ENCODE measurements around the gene TTLL5. TPM values are rescaled to one million over a fixed set of nuclear protein-coding genes. Genes with fewer than 3 reads are reported as not detected.
"Not testable (repeated sequence)": the region's sequence is repeated elsewhere in the genome, so short reads cannot be mapped to it uniquely, and the experiment has no call there.

The TTLL5 gene
- total and polyA plus RNA-seq, 7 donors = 4.6 to 17.2 (median 9.1) TPM

- no peak overlapping the region for H3K27ac ChIP-seq
- WGBS, 3 donors = 86 to 91% (median 88%) methylated on average over 10 of the region's 10 CpGs
- no peak for TF ChIP-seq CTCF (IDR thresholded peaks at IDR 0.05)
- ATAC-seq (no peak), DNase-seq (no peak)
- H3K4me1 ChIP-seq = no peaks in the 10 kb centered on the region
- intact Hi-C loops (cut with DNase I) = no loop called here
- H3K4me3 ChIP-seq = no peak overlapping the region
- H3K27me3 ChIP-seq (ENCODE audit: insufficient read depth in 3 of 3, low read length in 2 of 3) = no peaks in the 10 kb centered on the region
- H3K36me3 ChIP-seq (ENCODE audit: insufficient read depth in 1 of 2, low read depth in 1 of 2) = no peaks in the 10 kb centered on the region
- H3K9me3 ChIP-seq = peaks cover 4% of the 10 kb centered on the region
Measured at GRCh38 chr14:75917322-75917945, 256.4 kb downstream of the TTLL5 start.

GRCh38 chr14:75917946-75918335 lies 256.9 kb downstream of the TTLL5 start:
- no peak overlapping the region for H3K27ac ChIP-seq
- TF ChIP-seq CTCF (IDR thresholded peaks at IDR 0.05) = no peak
- peaks cover 4% of the 10 kb centered on the region for H3K9me3 ChIP-seq
- no peaks in the 10 kb centered on the region for H3K4me1 ChIP-seq
- ATAC-seq (no peak), DNase-seq (no peak)
- H3K27me3 ChIP-seq (ENCODE audit: insufficient read depth in 3 of 3, low read length in 2 of 3) = no peaks in the 10 kb centered on the region
- WGBS, 3 donors = 33 to 79% (median 54%) methylated on average over 1 of the region's 1 CpG
- intact Hi-C loops (cut with DNase I) = no loop called here
- no peak overlapping the region for H3K4me3 ChIP-seq
- no peaks in the 10 kb centered on the region for H3K36me3 ChIP-seq (ENCODE audit: insufficient read depth in 1 of 2, low read depth in 1 of 2)

GRCh38 chr14:75920421-75920820 lies 259.4 kb downstream of the TTLL5 start:
- WGBS, 3 donors = 90 to 97% (median 96%) methylated on average over 4 of the region's 4 CpGs
- H3K36me3 ChIP-seq (ENCODE audit: insufficient read depth in 1 of 2, low read depth in 1 of 2); ATAC-seq; H3K27ac ChIP-seq; H3K4me3 ChIP-seq; H3K27me3 ChIP-seq (ENCODE audit: insufficient read depth in 3 of 3, low read length in 2 of 3); H3K9me3 ChIP-seq; intact Hi-C loops (cut with DNase I); DNase-seq; H3K4me1 ChIP-seq: not testable (repeated sequence)

GRCh38 chr14:75925141-75925840 lies 264.2 kb downstream of the TTLL5 start:
- H3K27ac ChIP-seq; H3K27me3 ChIP-seq (ENCODE audit: insufficient read depth in 3 of 3, low read length in 2 of 3); intact Hi-C loops (cut with DNase I); H3K4me1 ChIP-seq; H3K4me3 ChIP-seq; DNase-seq; H3K36me3 ChIP-seq (ENCODE audit: insufficient read depth in 1 of 2, low read depth in 1 of 2); H3K9me3 ChIP-seq; ATAC-seq: not testable (repeated sequence)
- WGBS, 3 donors = 91 to 98% (median 98%) methylated on average over 23 to 42 of the region's 54 CpGs

- intact Hi-C loops (cut with DNase I) = no loop called here
- Histone ChIP-seq H3K36me3 (ENCODE audit: insufficient read depth in 1 of 2, low read depth in 1 of 2) (no peaks in the 10 kb centered on the region), H3K27ac (no peak overlapping the region), H3K9me3 (no peaks in the 10 kb centered on the region), H3K4me1 (peaks cover 10% of the 10 kb centered on the region), H3K27me3 (ENCODE audit: insufficient read depth in 3 of 3, low read length in 2 of 3) (no peaks in the 10 kb centered on the region), H3K4me3 (no peak overlapping the region)
- DNase-seq = no peak
- ATAC-seq = no peak
- no peak for TF ChIP-seq CTCF (IDR thresholded peaks at IDR 0.05)
- 95 to 97% (median 97%) methylated on average over 4 of the region's 4 CpGs for WGBS, 3 donors
Measured at GRCh38 chr14:75926431-75927115, 265.5 kb downstream of the TTLL5 start.
